Pancreas (tissue), 10 donors: Measurements from ENCODE around the gene PEAR1. TPM values are rescaled to one million over a fixed set of nuclear protein-coding genes. Genes with fewer than 3 reads are reported as not detected.

Experiments
- ATAC-seq, 4 donors: fragments of 200-7000 bp; cut with Tn5 transposase; one replicate each; pipeline versions ENCODE4 v1.8.0 to v1.9.1; 2020; ENCODE audit warnings: mild to moderate bottlenecking in 4 of 4, moderate library complexity in 4 of 4
- DNase-seq, 6 donors: peaks; one replicate each; pipeline ENCODE4 v3.0.0-alpha.2; 2020
- FAIRE-seq: peaks from 2 replicates; lab custom pipeline; 2012; peaks lifted over from hg19 to GRCh38; lab: Jason Lieb, UNC
- H3K27ac ChIP-seq, 4 donors: fragments of 200-600 bp; sonication (generic); 1 replicate in 3 of 4; 2 replicates in 1 of 4; pipeline versions ENCODE4 v1.5.0 to v1.8.0; 2020
- H3K27me3 ChIP-seq, 4 donors: fragments of 200-600 bp; one replicate each; pipeline ENCODE4 v1.8.0; 2021
- H3K36me3 ChIP-seq, 3 donors: fragments of 200-600 bp; sonication (generic) in 1 of 3; one replicate each; pipeline versions ENCODE4 v1.5.0 to v1.8.0; 2020 to 2021
- H3K4me1 ChIP-seq, 3 donors: fragments of 200-600 bp; one replicate each; pipeline ENCODE4 v1.8.0; 2021
- H3K4me3 ChIP-seq, 4 donors: fragments of 200-600 bp; sonication (generic) in 2 of 4; one replicate each; pipeline versions ENCODE4 v1.5.0 to v1.8.0; 2020 to 2021
- H3K9me3 ChIP-seq, 4 donors: fragments of 200-600 bp; one replicate each; pipeline ENCODE4 v1.8.0; 2021
- WGBS, 2 donors: extraction: QIAGEN DNeasy Blood & Tissue Kit; methylation state at CpG; one replicate each; pipeline ENCODE4 v1.1.7; 2013; 5-methylcytosine and 5-hydroxymethylcytosine counted together
- intact Hi-C, 3 donors: fragments of 100-400 bp; cut with DNase I; formaldehyde crosslinking; loops; one replicate each; pipeline versions ENCODE4 v1.11.1 to v1.14.2; 2022
- polyA plus RNA-seq, 2 donors: library from polyadenylated mRNA; stranded (reverse); fragments of 200-250 nt; gene quantifications; one replicate each; pipeline ENCODE4 v1.2.3, GENCODE V29; 2013
- total RNA-seq, 6 donors: library from RNA; stranded (reverse); fragmentation: NEBNext Ultra II Directional in 4 of 6; extraction: Animal tissue kit (Norgen Biotek cat#: 25700) in 4 of 6; gene quantifications; one replicate each; pipeline versions ENCODE4 v1.2.1 to v1.2.4, GENCODE V29; 2021 to 2023
- TF ChIP-seq, protein P1 (sequence below), 4 donors: fragments of 200-600 bp; sonication (generic) in 3 of 4; IDR thresholded peaks; one replicate each; pipeline versions ENCODE4 v1.5.0 to v1.8.0; 2021; ENCODE audit warnings: antibody characterized with exemption in 4 of 4
- donor health status: healthy with polysubstance abuse.
- donor health status: DM: no; HTN: no; CAD: no; lungs with moderate emphysema.
- donor health status: DM: no; HTN: no; CAD: no.
- donor health status: control.
- donor health status: control.
- donor health status: Bipolar disorder and iron deficiency.
- donor health status: DM: yes; HTN: yes; CAD: no.
- donor health status: DM: no; HTN: no; CAD: no.
- donor health status: DM: no; HTN: no; CAD: no.
- donor health status: DM: yes; HTN: yes; CAD: no.

The PEAR1 gene
- total and polyA plus RNA-seq, 8 donors, result 1.7 to 7.1 (median 3.4) TPM

DNA sequence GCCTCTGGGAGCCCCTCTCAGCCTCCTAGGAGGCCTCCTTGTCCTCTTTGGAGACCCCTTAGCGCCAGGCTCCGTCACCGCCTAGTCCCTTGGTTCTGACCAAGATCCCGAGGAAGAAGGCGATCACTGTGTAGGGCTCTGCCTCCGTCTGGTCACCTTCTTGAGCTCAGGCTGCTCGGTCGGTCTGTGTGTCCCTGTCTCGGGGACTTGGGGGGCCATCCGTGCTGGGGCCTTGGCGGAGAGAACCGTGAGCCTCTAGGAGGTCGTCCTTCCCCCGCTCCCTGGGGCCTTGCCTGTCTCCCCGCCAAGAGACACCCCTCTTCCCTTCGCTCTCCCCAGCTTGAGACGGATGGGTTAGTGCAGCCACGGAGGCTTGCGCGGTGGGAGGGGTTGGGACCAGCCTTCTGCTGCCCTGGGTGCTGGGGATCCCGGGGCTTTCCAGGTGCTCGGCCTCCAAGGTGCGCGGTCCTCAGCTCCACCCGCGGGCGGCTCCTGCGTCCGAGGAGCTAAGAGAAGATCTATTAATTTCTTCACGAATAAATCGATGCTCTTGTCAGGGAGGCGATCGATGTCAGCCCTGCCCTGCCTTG, 33.9 kb upstream of the PEAR1 start:
- TF ChIP-seq, protein P1, sequence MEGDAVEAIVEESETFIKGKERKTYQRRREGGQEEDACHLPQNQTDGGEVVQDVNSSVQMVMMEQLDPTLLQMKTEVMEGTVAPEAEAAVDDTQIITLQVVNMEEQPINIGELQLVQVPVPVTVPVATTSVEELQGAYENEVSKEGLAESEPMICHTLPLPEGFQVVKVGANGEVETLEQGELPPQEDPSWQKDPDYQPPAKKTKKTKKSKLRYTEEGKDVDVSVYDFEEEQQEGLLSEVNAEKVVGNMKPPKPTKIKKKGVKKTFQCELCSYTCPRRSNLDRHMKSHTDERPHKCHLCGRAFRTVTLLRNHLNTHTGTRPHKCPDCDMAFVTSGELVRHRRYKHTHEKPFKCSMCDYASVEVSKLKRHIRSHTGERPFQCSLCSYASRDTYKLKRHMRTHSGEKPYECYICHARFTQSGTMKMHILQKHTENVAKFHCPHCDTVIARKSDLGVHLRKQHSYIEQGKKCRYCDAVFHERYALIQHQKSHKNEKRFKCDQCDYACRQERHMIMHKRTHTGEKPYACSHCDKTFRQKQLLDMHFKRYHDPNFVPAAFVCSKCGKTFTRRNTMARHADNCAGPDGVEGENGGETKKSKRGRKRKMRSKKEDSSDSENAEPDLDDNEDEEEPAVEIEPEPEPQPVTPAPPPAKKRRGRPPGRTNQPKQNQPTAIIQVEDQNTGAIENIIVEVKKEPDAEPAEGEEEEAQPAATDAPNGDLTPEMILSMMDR (IDR thresholded peaks at IDR 0.05), result no peak
- no peak for FAIRE-seq
- intact Hi-C loops, result no loop called here
- no peaks in the 10 kb centered on the region for H3K9me3 ChIP-seq
- H3K4me1 ChIP-seq, result peaks cover 0 to 23% (median 16%) of the 10 kb centered on the region in 3 donors
- WGBS, 2 donors, result 2 to 3% methylated on average over 33 of the region's 33 CpGs
- peak; percentile 42 to 62 (median 53) for ATAC-seq
- H3K27me3 ChIP-seq, result peaks cover 0 to 17% (median 0%) of the 10 kb centered on the region in 4 donors
- peak overlapping the region in 1 of 4 donors; percentile 33 for H3K4me3 ChIP-seq
- no peak overlapping the region for H3K27ac ChIP-seq
- H3K36me3 ChIP-seq, result no peaks in the 10 kb centered on the region
- DNase-seq, result peak in 1 of 6 donors; percentile 78

DNA sequence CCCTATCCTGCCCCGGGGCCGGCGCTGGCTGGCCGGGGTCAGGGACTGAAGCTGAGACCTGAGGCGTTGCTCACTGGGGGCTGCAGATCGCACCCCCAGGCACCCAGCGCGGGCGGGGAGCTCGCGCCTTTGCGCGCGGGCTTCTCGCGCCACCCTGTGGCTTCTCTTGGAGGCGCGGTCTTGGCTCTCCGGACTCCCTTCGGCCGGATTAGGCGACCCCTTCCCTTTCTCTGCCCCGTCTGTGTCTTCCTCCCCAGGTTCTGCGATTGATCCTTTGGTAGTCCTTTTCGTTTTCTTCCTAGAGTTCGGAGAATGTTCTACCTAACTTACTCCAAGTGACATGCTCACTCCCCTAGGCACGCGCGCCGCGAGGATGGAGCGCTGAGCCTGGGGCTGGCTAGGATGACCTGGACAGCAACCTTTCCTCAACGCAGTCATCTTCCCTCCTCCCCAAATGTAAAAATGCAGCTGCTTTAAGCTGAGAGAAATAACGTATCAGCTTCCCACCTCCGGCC, 33.3 kb upstream of the PEAR1 start:
- H3K4me3 ChIP-seq, result peak overlapping the region in 1 of 4 donors; percentile 33
- WGBS, 2 donors, result 3% methylated on average over 35 of the region's 35 CpGs
- no peak for FAIRE-seq
- no peaks in the 10 kb centered on the region for H3K36me3 ChIP-seq
- peak in 5 of 6 donors; percentile 21 to 82 (median 51) for DNase-seq
- H3K9me3 ChIP-seq, result no peaks in the 10 kb centered on the region
- intact Hi-C loops, result no loop called here
- H3K27me3 ChIP-seq, result peaks cover 0 to 17% (median 0%) of the 10 kb centered on the region in 4 donors
- TF ChIP-seq, protein P1 (IDR thresholded peaks at IDR 0.05), result peak; percentile 25 to 79 (median 70)
- peak; percentile 69 to 91 (median 88) for ATAC-seq
- peaks cover 0 to 23% (median 16%) of the 10 kb centered on the region in 3 donors for H3K4me1 ChIP-seq
- H3K27ac ChIP-seq, result no peak overlapping the region

DNA sequence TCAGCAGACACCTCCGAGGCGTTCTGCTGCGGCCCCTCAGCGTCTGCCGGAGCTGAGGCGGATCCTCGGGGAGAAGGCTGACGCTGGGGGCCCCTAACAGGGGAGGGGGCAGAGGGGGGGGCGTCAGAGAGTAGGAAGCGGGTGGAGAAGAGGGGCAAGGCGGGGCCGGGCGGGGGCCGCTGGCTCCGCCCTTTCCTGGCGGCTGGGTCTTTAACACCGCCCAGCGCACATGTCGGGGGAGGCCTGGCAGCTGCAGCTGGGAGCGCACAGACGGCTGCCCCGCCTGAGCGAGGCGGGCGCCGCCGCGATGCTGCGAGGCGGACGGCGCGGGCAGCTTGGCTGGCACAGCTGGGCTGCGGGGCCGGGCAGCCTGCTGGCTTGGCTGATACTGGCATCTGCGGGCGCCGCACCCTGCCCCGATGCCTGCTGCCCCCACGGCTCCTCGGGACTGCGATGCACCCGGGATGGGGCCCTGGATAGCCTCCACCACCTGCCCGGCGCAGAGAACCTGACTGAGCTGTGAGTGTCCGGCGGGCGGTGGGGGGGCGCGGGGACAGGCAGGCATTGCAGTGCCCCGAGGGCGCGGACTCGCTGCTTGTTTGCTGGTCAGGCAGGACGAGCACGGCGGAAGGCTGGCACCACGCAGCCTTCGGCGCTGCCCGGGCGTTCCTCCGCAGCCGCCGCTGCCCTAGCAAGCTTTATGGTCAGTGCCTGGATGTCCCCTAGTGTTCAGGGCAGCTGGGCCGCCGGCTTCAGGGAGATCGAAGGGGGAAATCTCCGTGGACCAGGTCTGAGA, 32.7 kb upstream of the PEAR1 start, which contains the start of gene NTRK1:
Gene NTRK1, plus strand, starts transcription at position 238 of the 796 bp plus-strand sequence. Its CDS starts 70 bp downstream, at position 308.
- FAIRE-seq, result no peak
- H3K27ac ChIP-seq, result no peak within 1 kb of the TSS

DNA sequence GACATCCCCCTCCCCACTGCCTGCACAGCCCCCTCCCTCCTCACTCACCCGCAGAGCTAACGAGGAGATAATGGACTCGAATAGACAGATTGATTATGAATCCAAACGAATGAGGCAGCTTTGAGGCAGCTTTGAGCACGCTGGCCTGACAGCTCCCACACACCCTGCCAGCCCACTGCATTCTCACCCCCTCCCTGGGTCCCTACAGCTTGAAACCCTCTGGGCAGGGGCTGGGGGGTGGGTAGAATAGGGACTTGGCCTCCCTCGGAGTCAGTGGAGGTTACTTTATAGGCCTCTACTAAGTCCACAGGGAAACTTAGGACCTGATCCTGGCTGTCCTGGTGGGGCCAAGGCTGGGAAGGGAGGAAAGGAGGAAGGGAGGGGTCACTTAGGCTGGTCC, 30.9 kb upstream of the PEAR1 start:
- no peak for ATAC-seq
- Histone ChIP-seq H3K9me3 (no peaks in the 10 kb centered on the region), H3K36me3 (no peaks in the 10 kb centered on the region), H3K4me3 (no peak overlapping the region), H3K27ac (no peak overlapping the region), H3K27me3 (peaks cover 0 to 17% (median 0%) of the 10 kb centered on the region in 4 donors), H3K4me1 (peaks cover 0 to 23% (median 16%) of the 10 kb centered on the region in 3 donors)
- DNase-seq, result peak in 1 of 6 donors; percentile 6
- TF ChIP-seq, protein P1 (IDR thresholded peaks at IDR 0.05), result no peak
- WGBS, 2 donors, result 69% methylated on average over 6 of the region's 6 CpGs
- intact Hi-C loops, result no loop called here
- no peak for FAIRE-seq

More for the DNA sequence above, 32.7 kb upstream of the PEAR1 start, which contains the start of gene NTRK1:
- Histone ChIP-seq H3K9me3 (no peaks in the 10 kb centered on the region), H3K36me3 (no peaks in the 10 kb centered on the region), H3K4me1 (peaks cover 0 to 23% (median 16%) of the 10 kb centered on the region in 3 donors), H3K4me3 (peak within 1 kb of the TSS in 1 of 4 donors; percentile 33), H3K27me3 (peaks cover 0 to 17% (median 0%) of the 10 kb centered on the region in 4 donors)
- TF ChIP-seq, protein P1 (IDR thresholded peaks at IDR 0.05), result no peak
- 3 to 5% methylated on average over 36 to 69 of the region's 69 CpGs for WGBS, 2 donors
- DNase-seq, result peak in 2 of 6 donors; percentile 16 to 83
- intact Hi-C loops, result no loop called here
- ATAC-seq, result peak; percentile 27 to 69 (median 52)
